Glutamatergic neuron (in vitro differentiated cells): ENCODE measurements around the gene ZNF8. TPM values are rescaled to one million over a fixed set of nuclear protein-coding genes. Genes with fewer than 3 reads are reported as not detected.

Source experiments
- DNase-seq: peaks from one replicate; pipeline ENCODE4 v3.0.0; 2022
- H3K27ac Mint-ChIP-seq: one replicate; pipeline ENCODE4 v1.8.0; 2020; ENCODE audit warnings: mild to moderate bottlenecking, mixed read lengths, inconsistent platforms; ENCODE audit not compliant: unreplicated experiment
- H3K27me3 Mint-ChIP-seq: one replicate; pipeline ENCODE4 v1.8.0; 2020; ENCODE audit warnings: mild to moderate bottlenecking, moderate library complexity, mixed read lengths, inconsistent platforms; ENCODE audit not compliant: unreplicated experiment
- H3K36me3 Mint-ChIP-seq: one replicate; pipeline ENCODE4 v1.8.0; 2020; ENCODE audit warnings: mild to moderate bottlenecking, mixed read lengths, inconsistent platforms; ENCODE audit not compliant: unreplicated experiment
- H3K4me1 Mint-ChIP-seq: one replicate; pipeline ENCODE4 v1.8.0; 2020; ENCODE audit warnings: mild to moderate bottlenecking, low read depth, mixed read lengths, inconsistent platforms; ENCODE audit not compliant: unreplicated experiment
- H3K4me3 Mint-ChIP-seq: one replicate; pipeline ENCODE4 v1.8.0; 2020; ENCODE audit warnings: mild to moderate bottlenecking, mixed read lengths, inconsistent platforms; ENCODE audit not compliant: unreplicated experiment
- H3K9me3 Mint-ChIP-seq: one replicate; pipeline ENCODE4 v1.8.0; 2020; ENCODE audit warnings: mild to moderate bottlenecking, moderate library complexity, mixed read lengths, inconsistent platforms; ENCODE audit not compliant: unreplicated experiment
- CTCF ChIP-seq: fragments of 200-600 bp; sonication (generic); IDR thresholded peaks from one replicate; pipeline ENCODE4 v1.5.0; 2021; ENCODE audit not compliant: partially characterized antibody, unreplicated experiment
- microRNA-seq: library from miRNA; unstranded; fragments of <30 nt; microRNA quantifications from one replicate; pipeline ENCODE4, GENCODE V29; 2020; ENCODE audit not compliant: unreplicated experiment
- total RNA-seq: library from RNA; stranded (reverse); fragmentation: NEBNext Ultra II Directional; extraction: Animal tissue kit (Norgen Biotek cat#: 25700); gene quantifications from one replicate; pipeline ENCODE4 v1.2.1, GENCODE V29; 2021; ENCODE audit not compliant: unreplicated experiment

ZNF8 gene
- total RNA-seq, 1 donor from 2014 or later = 24.8 TPM

- no peak for TF ChIP-seq CTCF
- Mint-ChIP-seq H3K9me3 (peaks cover 19% of the 10 kb centered on the region), H3K27me3 (peaks cover 6% of the 10 kb centered on the region)
Measured at GRCh38 chr19:58351558-58351878, 72.8 kb downstream of the ZNF8 start.

GRCh38 chr19:58351990-58352755 is 73.4 kb downstream of the ZNF8 start:
- H3K36me3 Mint-ChIP-seq = peaks cover 5% of the 10 kb centered on the region
- H3K27me3 Mint-ChIP-seq = peaks cover 6% of the 10 kb centered on the region
- H3K9me3 Mint-ChIP-seq = peaks cover 15% of the 10 kb centered on the region
- H3K4me1 Mint-ChIP-seq = peaks cover 3% of the 10 kb centered on the region
- TF ChIP-seq CTCF = no peak
- peak overlapping the region; percentile 49 for H3K4me3 Mint-ChIP-seq
- H3K27ac Mint-ChIP-seq = no peak overlapping the region
- no peak for DNase-seq

More at GRCh38 chr19:58351558-58351878, 72.8 kb downstream of the ZNF8 start:
- H3K4me1 Mint-ChIP-seq = peaks cover 3% of the 10 kb centered on the region
- H3K27ac Mint-ChIP-seq = no peak overlapping the region
- no peak overlapping the region for H3K4me3 Mint-ChIP-seq
- H3K36me3 Mint-ChIP-seq = peaks cover 5% of the 10 kb centered on the region
- no peak for DNase-seq

Small RNA genes within 50 kb of the gene (microRNA-seq; reads per million reads assigned to microRNA genes)
- gene MIR6806 = not detected

Other genes with a start within 250 kb of the ZNF8 start
- gene ZSCAN1, start 244.9 kb upstream of the ZNF8 start, total RNA-seq = 7.7 TPM
- 16.6 TPM for gene ZNF135, start 219.7 kb upstream of the ZNF8 start, total RNA-seq
- 66.7 TPM for gene ZSCAN18, start 180.7 kb upstream of the ZNF8 start, total RNA-seq
- gene ZNF329, start 128.2 kb upstream of the ZNF8 start, total RNA-seq = 14.1 TPM
- 42.7 TPM for gene ZNF274, start 95.9 kb upstream of the ZNF8 start, total RNA-seq
- gene ZNF544, start 50.0 kb upstream of the ZNF8 start, total RNA-seq = 46.1 TPM
- 56.2 TPM for gene ERVK3-1, start 26.4 kb downstream of the ZNF8 start, total RNA-seq
- gene ZSCAN22, start 48.0 kb downstream of the ZNF8 start, total RNA-seq = 4.9 TPM
- 27.3 TPM for gene A1BG, start 74.5 kb downstream of the ZNF8 start, total RNA-seq
- 3.5 TPM for gene ZNF497, start 83.8 kb downstream of the ZNF8 start, total RNA-seq
- 2.0 TPM for gene ZNF837, start 102.1 kb downstream of the ZNF8 start, total RNA-seq
- gene RPS5, start 108.3 kb downstream of the ZNF8 start, total RNA-seq = 571 TPM
- 0.44 TPM for gene RNF225, start 116.7 kb downstream of the ZNF8 start, total RNA-seq
- gene ZNF584, start 129.7 kb downstream of the ZNF8 start, total RNA-seq = 5.8 TPM
- gene ZNF132, start 161.2 kb downstream of the ZNF8 start, total RNA-seq = 4.9 TPM
- 9.9 TPM for gene ZNF324B, start 172.7 kb downstream of the ZNF8 start, total RNA-seq
- 15.8 TPM for gene ZNF324, start 188.1 kb downstream of the ZNF8 start, total RNA-seq
- 11.9 TPM for gene ZNF446, start 197.4 kb downstream of the ZNF8 start, total RNA-seq
- gene SLC27A5, start 233.0 kb downstream of the ZNF8 start, total RNA-seq = 7.4 TPM
- gene ZBTB45, start 240.9 kb downstream of the ZNF8 start, total RNA-seq = 27.2 TPM